Mesenchymal stem cell (in vitro differentiated cells and primary cell): Measurements from ENCODE around the gene CDC5L. TPM values are rescaled to one million over a fixed set of nuclear protein-coding genes. Genes with fewer than 3 reads are reported as not detected.
A peak's percentile ranks its signal among the peaks of the same experiment; 100 is the strongest.

Source experiments
- DNase-seq: peaks from one replicate; pipeline ENCODE4 v3.0.0-alpha.2; 2013
- H2AFZ ChIP-seq: one replicate; pipeline ENCODE4 v1.6.1; 2013; ENCODE audit warnings: low read depth, mild to moderate bottlenecking, control low read depth, inconsistent platforms, low read length, moderate library complexity
- H2AK5ac ChIP-seq: 2 replicates; pipeline ENCODE4 v1.6.1; 2013; ENCODE audit warnings: low read length, moderate library complexity, mild to moderate bottlenecking, inconsistent platforms; ENCODE audit not compliant: severe bottlenecking
- H2BK120ac ChIP-seq: one replicate; pipeline ENCODE4 v1.6.1; 2013; ENCODE audit warnings: low read depth, mild to moderate bottlenecking, inconsistent platforms, low read length, moderate library complexity
- H2BK12ac ChIP-seq, 2 experiments: one replicate each; pipeline ENCODE4 v1.6.1; 2013; ENCODE audit warnings: inconsistent platforms in 2 of 2, low read length in 2 of 2, mild to moderate bottlenecking in 2 of 2, moderate library complexity in 2 of 2, control low read depth in 1 of 2
- H2BK15ac ChIP-seq: one replicate; pipeline ENCODE4 v1.6.1; 2013; ENCODE audit warnings: mild to moderate bottlenecking, low read depth, inconsistent platforms; ENCODE audit not compliant: poor library complexity, severe bottlenecking
- H2BK5ac ChIP-seq: 2 replicates; pipeline ENCODE4 v1.6.1; 2013; ENCODE audit warnings: low read depth, mild to moderate bottlenecking, low read length, control low read depth, inconsistent platforms; ENCODE audit not compliant: poor library complexity, severe bottlenecking
- H3K14ac ChIP-seq, 2 experiments: one replicate each; pipeline ENCODE4 v1.6.1; 2013; ENCODE audit warnings: inconsistent platforms in 2 of 2, low read length in 2 of 2, control low read depth in 1 of 2, mild to moderate bottlenecking in 1 of 2, moderate library complexity in 1 of 2
- H3K18ac ChIP-seq, 2 experiments: one replicate each; pipeline ENCODE4 v1.6.1; 2013; ENCODE audit warnings: inconsistent platforms in 2 of 2, low read length in 2 of 2, control low read depth in 1 of 2, low read depth in 1 of 2, mild to moderate bottlenecking in 1 of 2
- H3K23ac ChIP-seq, 2 experiments: one replicate each; pipeline ENCODE4 v1.6.1; 2013; ENCODE audit warnings: inconsistent platforms in 2 of 2, low read length in 2 of 2, mild to moderate bottlenecking in 2 of 2, moderate library complexity in 2 of 2, control low read depth in 1 of 2
- H3K27ac ChIP-seq: 2 replicates; pipeline ENCODE4 v1.5.1; 2013; ENCODE audit warnings: mild to moderate bottlenecking, moderate library complexity, low read length, control low read depth, inconsistent platforms; ENCODE audit not compliant: poor library complexity, severe bottlenecking
- H3K27me3 ChIP-seq, 2 experiments: 2 replicates each; pipeline versions ENCODE4 v1.6.1 to v1.7.0; 2013; ENCODE audit warnings: low read length in 2 of 2, mild to moderate bottlenecking in 2 of 2, moderate library complexity in 2 of 2, control low read depth in 1 of 2, inconsistent platforms in 1 of 2; ENCODE audit not compliant: control insufficient read depth in 1 of 2, insufficient read depth in 1 of 2
- H3K36me3 ChIP-seq, 2 experiments: 2 replicates each; pipeline versions ENCODE4 v1.6.1 to v1.7.0; 2013; ENCODE audit warnings: low read length in 2 of 2, control low read depth in 1 of 2, inconsistent platforms in 1 of 2, low read depth in 1 of 2, mild to moderate bottlenecking in 1 of 2; ENCODE audit not compliant: insufficient read depth in 2 of 2, control insufficient read depth in 1 of 2
- H3K4ac ChIP-seq, 2 experiments: one replicate each; pipeline ENCODE4 v1.6.1; 2013; ENCODE audit warnings: inconsistent platforms in 2 of 2, low read length in 2 of 2, mild to moderate bottlenecking in 2 of 2, moderate library complexity in 2 of 2, control low read depth in 1 of 2, low read depth in 1 of 2
- H3K4me1 ChIP-seq: 2 replicates; pipeline ENCODE4 v1.6.1; 2013; ENCODE audit warnings: low read depth, low read length, control low read depth; ENCODE audit not compliant: control insufficient read depth, insufficient read depth
- H3K4me2 ChIP-seq: 2 replicates; pipeline ENCODE4 v1.6.1; 2013; ENCODE audit warnings: low read length, mild to moderate bottlenecking, inconsistent platforms; ENCODE audit not compliant: poor library complexity, severe bottlenecking
- H3K4me3 ChIP-seq, 2 experiments: 2 replicates each; pipeline versions ENCODE4 v1.5.1 to v1.7.0; 2013; ENCODE audit warnings: low read length in 2 of 2, mild to moderate bottlenecking in 2 of 2, control low read depth in 1 of 2, low read depth in 1 of 2; ENCODE audit not compliant: insufficient read depth in 1 of 2
- H3K79me1 ChIP-seq: replicated peaks from 2 replicates; pipeline ENCODE4 v1.6.1; 2013; ENCODE audit warnings: mild to moderate bottlenecking, control low read depth, low read length, inconsistent platforms; ENCODE audit not compliant: poor library complexity, severe bottlenecking
- H3K9ac ChIP-seq: 2 replicates; pipeline ENCODE4 v1.7.0; 2013; ENCODE audit warnings: mild to moderate bottlenecking, low read length, moderate library complexity
- H3K9me3 ChIP-seq: 2 replicates; pipeline ENCODE4 v1.7.0; 2013; ENCODE audit warnings: mild to moderate bottlenecking, low read length; ENCODE audit not compliant: control insufficient read depth
- H4K8ac ChIP-seq: one replicate; pipeline ENCODE4 v1.6.1; 2013; ENCODE audit warnings: inconsistent platforms, mild to moderate bottlenecking, low read length, moderate library complexity
- H4K91ac ChIP-seq: one replicate; pipeline ENCODE4 v1.6.1; 2013; ENCODE audit warnings: mild to moderate bottlenecking, low read length, inconsistent platforms
- WGBS: methylation state at CpG from one replicate; pipeline ENCODE4 v1.1.7; 2013; ENCODE audit warnings: mixed read lengths; 5-methylcytosine and 5-hydroxymethylcytosine counted together
- polyA plus RNA-seq, 2 experiments: library from polyadenylated mRNA; stranded (reverse); fragments of 200-250 nt; gene quantifications; one replicate each; pipeline ENCODE4 v1.2.3, GENCODE V29; 2013

The CDC5L gene
- 13.4 TPM for polyA plus RNA-seq (2013, experiment 1 of 2)
- 13.8 TPM for polyA plus RNA-seq (2013, experiment 2 of 2)

GRCh38 chr6:44387346-44388134 is at the start of gene CDC5L:
Gene CDC5L (plus strand): TSS chr6:44387706. CDS start chr6:44387824, 118 bp downstream.
- Histone ChIP-seq H4K8ac (peak within 1 kb of the TSS; percentile 86), H3K4me3 (peak within 1 kb of the TSS; percentile 67 to 92), H2AFZ (peak within 1 kb of the TSS; percentile 75), H3K18ac (peak within 1 kb of the TSS; percentile 58 to 97), H3K4me1 (peaks cover 7% of the 10 kb centered on the region), H3K9me3 (no peaks in the 10 kb centered on the region), H2BK120ac (no peak within 1 kb of the TSS), H2AK5ac (no peak within 1 kb of the TSS), H3K27ac (peak within 1 kb of the TSS; percentile 81), H2BK12ac (no peak within 1 kb of the TSS), H3K79me1 (peaks cover 7% of the 10 kb centered on the region), H2BK5ac (peak within 1 kb of the TSS; percentile 12), H2BK15ac (no peak within 1 kb of the TSS), H3K4ac (peak within 1 kb of the TSS; percentile 57 to 94), H3K23ac (peak within 1 kb of the TSS in 1 of 2 experiments; percentile 63), H3K9ac (peak within 1 kb of the TSS; percentile 96), H3K36me3 (peaks cover 5 to 19% of the 10 kb centered on the region in 2 experiments), H3K4me2 (peak within 1 kb of the TSS; percentile 88), H4K91ac (peak within 1 kb of the TSS; percentile 57), H3K27me3 (no peaks in the 10 kb centered on the region), H3K14ac (no peak within 1 kb of the TSS)
- under 1% methylated on average over 44 of the region's 56 CpGs for WGBS
- peak; percentile 99 for DNase-seq

GRCh38 chr6:44338228-44339122 is 49.0 kb upstream of the CDC5L start:
- Histone ChIP-seq H2BK15ac (no peak overlapping the region), H3K79me1 (no peaks in the 10 kb centered on the region), H3K36me3 (no peaks in the 10 kb centered on the region), H3K9me3 (no peaks in the 10 kb centered on the region), H3K14ac (no peak overlapping the region), H4K8ac (no peak overlapping the region), H3K23ac (no peak overlapping the region), H2BK12ac (no peak overlapping the region), H2AK5ac (no peak overlapping the region), H3K27me3 (peaks cover 42 to 56% of the 10 kb centered on the region in 2 experiments), H3K27ac (no peak overlapping the region), H3K4me3 (no peak overlapping the region), H2AFZ (no peak overlapping the region), H3K4ac (no peak overlapping the region), H4K91ac (no peak overlapping the region), H3K4me2 (no peak overlapping the region), H2BK120ac (no peak overlapping the region), H3K18ac (no peak overlapping the region), H3K9ac (no peak overlapping the region), H2BK5ac (no peak overlapping the region), H3K4me1 (peaks cover 5% of the 10 kb centered on the region)
- WGBS: under 1% methylated on average over 10 of the region's 11 CpGs
- peak; percentile 68 for DNase-seq

GRCh38 chr6:44339301-44339700 is 48.2 kb upstream of the CDC5L start:
- Histone ChIP-seq H4K91ac (no peak overlapping the region), H4K8ac (no peak overlapping the region), H3K4me1 (peaks cover 5% of the 10 kb centered on the region), H3K4me2 (no peak overlapping the region), H3K23ac (no peak overlapping the region), H2AK5ac (no peak overlapping the region), H2AFZ (no peak overlapping the region), H3K79me1 (no peaks in the 10 kb centered on the region), H3K36me3 (no peaks in the 10 kb centered on the region), H3K4ac (no peak overlapping the region), H3K27ac (no peak overlapping the region), H3K27me3 (peaks cover 50 to 56% of the 10 kb centered on the region in 2 experiments), H2BK12ac (no peak overlapping the region), H3K14ac (no peak overlapping the region), H3K18ac (no peak overlapping the region), H2BK5ac (no peak overlapping the region), H2BK15ac (no peak overlapping the region), H3K9ac (no peak overlapping the region), H3K4me3 (no peak overlapping the region), H2BK120ac (no peak overlapping the region), H3K9me3 (no peaks in the 10 kb centered on the region)
- WGBS: 79% methylated on average over 5 of the region's 5 CpGs
- DNase-seq: no peak
